Measurements from ENCODE around the gene NCKAP5. TPM values are rescaled to one million over a fixed set of nuclear protein-coding genes. Genes with fewer than 3 reads are reported as not detected.

The NCKAP5 gene
- total RNA-seq, 2 donors from 2014 or later = 2.0 to 7.1 TPM

GRCh38 chr2:133503927-133504326 is 64.3 kb downstream of the NCKAP5 start:
- 61% methylated on average over 1 of the region's 1 CpG for WGBS
- no peaks in the 10 kb centered on the region for H3K9me3 ChIP-seq
- H3K27me3 ChIP-seq (replicated peaks; ENCODE audit: insufficient read depth) = no peaks in the 10 kb centered on the region
- no peak overlapping the region for H3K4me3 ChIP-seq
- H3K27ac ChIP-seq = no peak overlapping the region
- intact Hi-C loops (cut with DNase I) = no loop called here
- no peaks in the 10 kb centered on the region for H3K36me3 ChIP-seq
- no peaks in the 10 kb centered on the region for H3K4me1 ChIP-seq (replicated peaks)
- no peak for TF ChIP-seq POLR2A (IDR thresholded peaks at IDR 0.05)
- TF ChIP-seq CTCF (IDR thresholded peaks at IDR 0.05) = no peak
- no peak for TF ChIP-seq POLR2AphosphoS5 (IDR thresholded peaks at IDR 0.05)
- no peak for DNase-seq (ENCODE audit: low spot score)

GRCh38 chr2:133503323-133503722 is 64.9 kb downstream of the NCKAP5 start:
- TF ChIP-seq CTCF (IDR thresholded peaks at IDR 0.05) = no peak
- TF ChIP-seq POLR2AphosphoS5 (IDR thresholded peaks at IDR 0.05) = no peak
- TF ChIP-seq POLR2A (IDR thresholded peaks at IDR 0.05) = no peak
- 93% methylated on average over 1 of the region's 1 CpG for WGBS
- intact Hi-C loops (cut with DNase I) = no loop called here
- Histone ChIP-seq H3K27ac (no peak overlapping the region), H3K4me3 (no peak overlapping the region), H3K9me3 (no peaks in the 10 kb centered on the region), H3K4me1 (replicated peaks) (no peaks in the 10 kb centered on the region), H3K27me3 (replicated peaks; ENCODE audit: insufficient read depth) (no peaks in the 10 kb centered on the region), H3K36me3 (no peaks in the 10 kb centered on the region)
- DNase-seq (ENCODE audit: low spot score) = no peak

- Histone ChIP-seq H3K36me3 (no peaks in the 10 kb centered on the region), H3K27me3 (replicated peaks; ENCODE audit: insufficient read depth) (no peaks in the 10 kb centered on the region), H3K27ac (no peak overlapping the region), H3K4me1 (replicated peaks) (no peaks in the 10 kb centered on the region), H3K9me3 (no peaks in the 10 kb centered on the region), H3K4me3 (no peak overlapping the region)
- 98% methylated on average over 7 of the region's 7 CpGs for WGBS
- intact Hi-C loops (cut with DNase I) = no loop called here
- DNase-seq (ENCODE audit: low spot score) = no peak
- TF ChIP-seq CTCF (IDR thresholded peaks at IDR 0.05) = no peak
- TF ChIP-seq POLR2A (IDR thresholded peaks at IDR 0.05) = no peak
- TF ChIP-seq POLR2AphosphoS5 (IDR thresholded peaks at IDR 0.05) = no peak
Observed at GRCh38 chr2:133502678-133503077, 65.6 kb downstream of the NCKAP5 start.

GRCh38 chr2:133500917-133501316 is 67.3 kb downstream of the NCKAP5 start:
- intact Hi-C loops (cut with DNase I) = no loop called here
- H3K36me3 ChIP-seq = no peaks in the 10 kb centered on the region
- no peaks in the 10 kb centered on the region for H3K4me1 ChIP-seq (replicated peaks)
- DNase-seq (ENCODE audit: low spot score) = no peak
- TF ChIP-seq POLR2AphosphoS5 (IDR thresholded peaks at IDR 0.05) (no peak), CTCF (IDR thresholded peaks at IDR 0.05) (no peak), POLR2A (IDR thresholded peaks at IDR 0.05) (no peak)
- H3K27me3 ChIP-seq (replicated peaks; ENCODE audit: insufficient read depth) = no peaks in the 10 kb centered on the region
- no peak overlapping the region for H3K4me3 ChIP-seq
- H3K27ac ChIP-seq = no peak overlapping the region
- over 99% methylated on average over 6 of the region's 6 CpGs for WGBS
- no peaks in the 10 kb centered on the region for H3K9me3 ChIP-seq

GRCh38 chr2:133498662-133499585 is 69.3 kb downstream of the NCKAP5 start:
- intact Hi-C loops (cut with DNase I) = no loop called here
- no peaks in the 10 kb centered on the region for H3K4me1 ChIP-seq (replicated peaks)
- H3K4me3 ChIP-seq = no peak overlapping the region
- no peak for TF ChIP-seq POLR2A (IDR thresholded peaks at IDR 0.05)
- TF ChIP-seq POLR2AphosphoS5 (IDR thresholded peaks at IDR 0.05) = no peak
- no peak for TF ChIP-seq CTCF (IDR thresholded peaks at IDR 0.05)
- H3K27me3 ChIP-seq (replicated peaks; ENCODE audit: insufficient read depth) = no peaks in the 10 kb centered on the region
- DNase-seq (ENCODE audit: low spot score) = no peak
- 33% methylated on average over 8 of the region's 8 CpGs for WGBS
- H3K9me3 ChIP-seq = no peaks in the 10 kb centered on the region
- H3K36me3 ChIP-seq = no peaks in the 10 kb centered on the region
- H3K27ac ChIP-seq = peak overlapping the region in 1 of 2 donors; percentile 1

All from prostate gland (tissue), 2 donors.